HG03039 (cell line): ENCODE data around the gene PPIP5K1.

Source experiments
- ATAC-seq: cut with Tn5 transposase; IDR thresholded peaks from one replicate; pipeline ENCODE4 v1.9.1; 2021; ENCODE audit warnings: mild to moderate bottlenecking, moderate library complexity; ENCODE audit not compliant: unreplicated experiment

The PPIP5K1 gene

GRCh38 chr15:43492673-43493601 lies 97.1 kb downstream of the PPIP5K1 start, which contains the start of gene TP53BP1:
TSS of gene TP53BP1 (minus strand) at chr15:43493156. CDS start at chr15:43493043, 113 bp downstream.
- ATAC-seq: peak; percentile 94

GRCh38 chr15:43492266-43492665 lies 97.7 kb downstream of the PPIP5K1 start:
- ATAC-seq: no peak

DNA sequence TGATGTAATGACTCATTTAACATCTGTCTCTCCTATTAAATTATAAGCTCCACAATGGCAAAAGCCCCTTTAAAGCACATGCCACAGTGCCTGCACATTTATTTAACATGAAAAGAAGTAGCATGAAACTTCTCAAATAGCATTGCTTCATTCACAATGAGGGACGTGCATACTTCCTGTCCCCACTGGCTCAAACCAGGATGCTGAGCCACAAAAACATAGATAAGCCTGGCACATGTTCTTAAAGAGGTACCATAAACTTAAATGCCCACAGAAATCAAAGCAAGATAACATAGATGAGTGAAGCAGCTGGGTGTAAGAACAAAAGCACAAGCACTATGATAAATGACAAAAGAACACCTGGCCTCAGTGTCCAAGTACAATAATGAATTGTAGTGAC lies 100.8 kb downstream of the PPIP5K1 start:
- no peak for ATAC-seq

DNA sequence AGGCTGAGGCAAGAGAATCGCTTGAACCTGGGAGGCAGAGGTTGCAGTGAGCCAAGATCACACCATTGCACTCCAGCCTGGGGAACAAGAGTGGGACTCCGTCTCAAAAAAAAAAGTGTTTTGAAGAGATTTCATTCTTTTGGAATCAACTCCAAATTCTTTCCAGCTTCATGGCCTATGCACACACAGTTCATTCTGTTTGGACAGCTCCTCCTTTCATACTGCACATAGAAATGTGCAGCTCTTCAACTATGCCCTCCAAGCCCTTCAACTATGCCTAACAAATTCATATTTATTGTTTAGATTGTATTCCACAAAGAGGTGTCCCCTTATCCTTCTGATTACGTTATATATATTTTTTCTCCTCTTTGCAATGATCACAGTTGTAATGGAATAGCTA lies 101.2 kb downstream of the PPIP5K1 start:
- no peak for ATAC-seq

- ATAC-seq: no peak
These were observed 102.6 kb downstream of the PPIP5K1 start for GRCh38 chr15:43487271-43487895.

DNA sequence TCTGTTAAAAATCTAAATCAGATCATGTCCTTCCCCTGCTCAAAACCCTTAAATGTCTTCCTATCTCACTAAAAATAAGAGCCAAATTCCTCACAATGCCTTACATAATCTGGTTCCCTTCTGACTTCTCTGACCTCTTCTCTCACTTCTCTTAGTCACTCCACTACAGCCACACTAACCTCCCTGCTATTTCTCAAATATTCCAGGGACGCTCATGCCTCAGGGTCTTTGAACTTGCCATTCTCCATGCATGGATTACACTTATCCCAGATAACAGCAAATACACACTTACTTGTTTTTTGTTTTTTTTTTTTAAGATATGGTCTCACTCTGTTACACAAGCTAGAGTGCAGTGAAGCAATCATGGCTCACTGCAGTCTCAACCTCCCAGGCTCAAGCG lies 105.6 kb downstream of the PPIP5K1 start:
- ATAC-seq: no peak
